ENCODE data around the gene SLC4A3. TPM values are rescaled to one million over a fixed set of nuclear protein-coding genes. Genes with fewer than 3 reads are reported as not detected.

SLC4A3 gene
- total and polyA plus RNA-seq, 8 donors, result 1.4 to 10.2 (median 2.9) TPM

GRCh38 chr2:219591091-219591490 is 36.3 kb upstream of the SLC4A3 start:
- no peak for FAIRE-seq

GRCh38 chr2:219592736-219593135 is 34.7 kb upstream of the SLC4A3 start:
- Histone ChIP-seq H3K4me1 (peaks cover 0 to 8% (median 3%) of the 10 kb centered on the region in 3 donors), H3K9me3 (no peaks in the 10 kb centered on the region), H3K27me3 (no peaks in the 10 kb centered on the region), H3K4me3 (no peak overlapping the region), H3K27ac (no peak overlapping the region), H3K36me3 (no peaks in the 10 kb centered on the region)
- no peak for DNase-seq
- no peak for FAIRE-seq
- 76 to 91% methylated on average over 6 of the region's 6 CpGs for WGBS, 2 donors
- ATAC-seq, result no peak
- intact Hi-C loops (cut with DNase I), result no loop called here
- no peak for TF ChIP-seq CTCF (IDR thresholded peaks at IDR 0.05)

More at GRCh38 chr2:219591091-219591490, 36.3 kb upstream of the SLC4A3 start:
- Histone ChIP-seq H3K4me1 (no peaks in the 10 kb centered on the region), H3K36me3 (no peaks in the 10 kb centered on the region), H3K9me3 (no peaks in the 10 kb centered on the region), H3K4me3 (no peak overlapping the region), H3K27me3 (no peaks in the 10 kb centered on the region), H3K27ac (no peak overlapping the region)
- TF ChIP-seq CTCF (IDR thresholded peaks at IDR 0.05), result no peak
- DNase-seq, result no peak
- intact Hi-C loops (cut with DNase I), result no loop called here
- WGBS, 2 donors, result 64 to 65% methylated on average over 4 of the region's 4 CpGs
- no peak for ATAC-seq

- intact Hi-C loops (cut with DNase I), result no loop called here
- TF ChIP-seq CTCF (IDR thresholded peaks at IDR 0.05), result no peak
- Histone ChIP-seq H3K9me3 (no peaks in the 10 kb centered on the region), H3K4me1 (peaks cover 0 to 8% (median 3%) of the 10 kb centered on the region in 3 donors), H3K27ac (no peak overlapping the region), H3K4me3 (no peak overlapping the region), H3K27me3 (no peaks in the 10 kb centered on the region), H3K36me3 (no peaks in the 10 kb centered on the region)
- no peak for FAIRE-seq
- WGBS, 2 donors, result 78 to 79% methylated on average over 2 of the region's 2 CpGs
- no peak for ATAC-seq
- DNase-seq, result no peak
These were observed 34.3 kb upstream of the SLC4A3 start for GRCh38 chr2:219593154-219593553.

- Histone ChIP-seq H3K4me1 (peaks cover 0 to 12% (median 11%) of the 10 kb centered on the region in 3 donors), H3K9me3 (no peaks in the 10 kb centered on the region), H3K4me3 (no peak overlapping the region), H3K27ac (no peak overlapping the region), H3K27me3 (no peaks in the 10 kb centered on the region), H3K36me3 (no peaks in the 10 kb centered on the region)
- WGBS, 2 donors, result 44 to 55% methylated on average over 3 of the region's 3 CpGs
- intact Hi-C loops (cut with DNase I), result no loop called here
- no peak for ATAC-seq
- TF ChIP-seq CTCF (IDR thresholded peaks at IDR 0.05), result no peak
- FAIRE-seq, result no peak
- DNase-seq, result no peak
These were observed 32.2 kb upstream of the SLC4A3 start for GRCh38 chr2:219595256-219595655.

- H3K27ac ChIP-seq, result peak overlapping the region; percentile 81 to 96 (median 84)
- H3K27me3 ChIP-seq, result no peaks in the 10 kb centered on the region
- peak overlapping the region; percentile 43 to 66 (median 61) for H3K4me3 ChIP-seq
- ATAC-seq, result peak; percentile 12 to 24 (median 16)
- no peaks in the 10 kb centered on the region for H3K9me3 ChIP-seq
- 3 to 4% methylated on average over 19 of the region's 19 CpGs for WGBS, 2 donors
- FAIRE-seq, result no peak
- intact Hi-C loops (cut with DNase I), result no loop called here
- TF ChIP-seq CTCF (IDR thresholded peaks at IDR 0.05), result no peak
- H3K36me3 ChIP-seq, result peaks cover 0 to 4% (median 0%) of the 10 kb centered on the region in 3 donors
- DNase-seq, result peak in 2 of 6 donors; percentile 17 to 34
- peaks cover 0 to 12% (median 11%) of the 10 kb centered on the region in 3 donors for H3K4me1 ChIP-seq
These were observed 30.4 kb upstream of the SLC4A3 start for GRCh38 chr2:219596954-219597551.
